C4-2B (cell line): ENCODE results near the gene MADD.
"Not testable (repeated sequence)": the region's sequence is repeated elsewhere in the genome, so short reads cannot be mapped to it uniquely, and the experiment has no call there.

Source experiments
- H3K27ac ChIP-seq: fragments of 450-650 bp; 2 replicates; pipeline ENCODE4 v1.5.1; 2017
- CTCF ChIP-seq: fragments of 450-650 bp; conservative IDR thresholded peaks from 2 replicates; pipeline ENCODE4 v1.5.1; 2017; ENCODE audit warnings: mild to moderate bottlenecking
- ZFX ChIP-seq: fragments of 450-650 bp; IDR thresholded peaks from 2 replicates; pipeline ENCODE4 v1.6.1; 2017

MADD gene

GRCh38 chr11:47333886-47334443 lies 64.0 kb downstream of the MADD start:
- no peak overlapping the region for H3K27ac ChIP-seq
- no peak for TF ChIP-seq CTCF
- TF ChIP-seq ZFX = no peak

- not testable (repeated sequence) for H3K27ac ChIP-seq
These were observed 64.9 kb downstream of the MADD start for GRCh38 chr11:47334699-47335411.

- no peak overlapping the region for H3K27ac ChIP-seq
- no peak for TF ChIP-seq CTCF
- no peak for TF ChIP-seq ZFX
These were observed 65.8 kb downstream of the MADD start for GRCh38 chr11:47335733-47336132.

GRCh38 chr11:47336595-47336994 lies 66.7 kb downstream of the MADD start:
- H3K27ac ChIP-seq = no peak overlapping the region
- TF ChIP-seq ZFX = no peak
- no peak for TF ChIP-seq CTCF

GRCh38 chr11:47337229-47337924 lies 67.4 kb downstream of the MADD start:
- H3K27ac ChIP-seq = no peak overlapping the region
- TF ChIP-seq CTCF = no peak
- no peak for TF ChIP-seq ZFX

GRCh38 chr11:47338396-47339241 lies 68.7 kb downstream of the MADD start:
- H3K27ac ChIP-seq = no peak overlapping the region
- TF ChIP-seq CTCF (no peak), ZFX (no peak)

- H3K27ac ChIP-seq = no peak overlapping the region
- TF ChIP-seq ZFX (no peak), CTCF (no peak)
These were observed 70.1 kb downstream of the MADD start for GRCh38 chr11:47340010-47340409.
